SU-DHL-6 (cell line): Measurements from ENCODE around the gene PRKACA.

Experiments used
- H2AFZ ChIP-seq: fragments of 200-600 bp; sonication (generic); 2 replicates; pipeline ENCODE4 v1.6.1; 2014; ENCODE audit warnings: low read depth, mild to moderate bottlenecking, moderate library complexity, mixed read lengths, antibody characterized with exemption, low read length; ENCODE audit not compliant: severe bottlenecking
- H3F3A ChIP-seq: fragments of 200-600 bp; shearing (Covaris generic); 2 replicates; pipeline ENCODE4 v1.6.0; 2016; ENCODE audit warnings: antibody characterized with exemption, mild to moderate bottlenecking; ENCODE audit not compliant: insufficient read depth
- H3K27ac ChIP-seq: fragments of 200-600 bp; sonication (generic); 2 replicates; pipeline ENCODE4 v1.5.1; 2016; ENCODE audit warnings: low read depth, mild to moderate bottlenecking, low read length, moderate library complexity, mixed read lengths
- H3K27me3 ChIP-seq: fragments of 200-600 bp; sonication (generic), shearing (Covaris generic); 2 replicates; pipeline ENCODE4 v1.6.0; 2014; ENCODE audit warnings: mild to moderate bottlenecking, low read length
- H3K36me3 ChIP-seq: fragments of 200-600 bp; sonication (generic); 2 replicates; pipeline ENCODE4 v1.6.1; 2014; ENCODE audit warnings: mild to moderate bottlenecking, low read length, mixed read lengths
- H3K4me2 ChIP-seq: fragments of 300-600, 200-600 bp; shearing (Covaris generic), sonication (generic); 2 replicates; pipeline ENCODE4 v1.6.0; 2014; ENCODE audit warnings: low read length, low read depth, mild to moderate bottlenecking; ENCODE audit not compliant: poor library complexity, severe bottlenecking
- H3K4me3 ChIP-seq: fragments of 200-600 bp; sonication (generic); 2 replicates; pipeline ENCODE4 v1.5.1; 2014; ENCODE audit warnings: antibody characterized with exemption, low read length, mild to moderate bottlenecking, mixed read lengths; ENCODE audit not compliant: insufficient read depth, poor library complexity, severe bottlenecking
- H3K79me2 ChIP-seq: fragments of 200-600 bp; sonication (generic); 2 replicates; pipeline ENCODE4 v1.6.1; 2014; ENCODE audit warnings: mild to moderate bottlenecking, low read length, moderate library complexity; ENCODE audit not compliant: insufficient read depth
- H3K9ac ChIP-seq: fragments of 200-600 bp; sonication (generic); 2 replicates; pipeline ENCODE4 v1.7.0; 2014; ENCODE audit warnings: mild to moderate bottlenecking, low read length
- H3K9me2 ChIP-seq: fragments of 200-600 bp; sonication (generic); replicated peaks from 2 replicates; pipeline ENCODE4 v1.6.1; 2014; ENCODE audit warnings: low read length; ENCODE audit not compliant: insufficient read depth
- H3K9me3 ChIP-seq: fragments of 200-600 bp; sonication (generic); 2 replicates; pipeline ENCODE4 v1.6.1; 2014; ENCODE audit warnings: low read length, mixed read lengths; ENCODE audit not compliant: insufficient read depth
- H4K20me1 ChIP-seq: fragments of 200-600 bp; sonication (generic); 2 replicates; pipeline ENCODE4 v1.6.1; 2014; ENCODE audit warnings: low read depth, mild to moderate bottlenecking, antibody characterized with exemption, low read length, moderate library complexity, mixed read lengths
- EZH2phosphoT487 ChIP-seq: fragments of 200-600 bp; sonication (generic), shearing (Covaris generic); conservative IDR thresholded peaks from 2 replicates; pipeline ENCODE4 v1.6.1; 2018; ENCODE audit warnings: mild to moderate bottlenecking, antibody characterized with exemption, low read length, moderate library complexity, mixed read lengths
- TF ChIP-seq, protein P1 (sequence below): fragments of 200-600 bp; sonication (generic); IDR thresholded peaks from one replicate; pipeline ENCODE4 v1.5.1; 2017; ENCODE audit warnings: antibody characterized with exemption, mild to moderate bottlenecking, low read length, moderate library complexity; ENCODE audit not compliant: insufficient read depth, poor library complexity, severe bottlenecking

The PRKACA gene

DNA sequence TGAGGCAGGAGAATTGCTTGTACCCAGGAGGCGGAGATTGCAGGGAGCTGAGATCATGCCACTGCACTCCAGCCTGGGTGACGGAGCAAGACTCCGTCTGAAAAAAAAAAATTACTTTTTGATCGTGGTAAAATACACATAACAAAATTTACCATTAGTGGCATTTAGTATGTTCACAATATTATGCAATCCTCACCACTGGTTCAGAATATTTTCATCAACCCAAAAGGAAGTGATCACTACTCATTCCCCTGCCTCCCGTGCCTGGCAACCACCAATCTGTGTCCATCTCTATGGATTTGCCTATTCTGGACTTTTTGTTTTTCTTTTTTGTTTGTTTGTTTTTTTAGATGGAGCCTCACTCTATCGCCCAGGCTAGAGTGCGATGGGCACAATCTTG lies 54.5 kb downstream of the PRKACA start:
- no peak overlapping the region for H3K9ac ChIP-seq
- H4K20me1 ChIP-seq = no peaks in the 10 kb centered on the region
- 0 out of 2 replicates have a peak, but pooled peaks cover 4% of the 10 kb centered on the region for H3K27me3 ChIP-seq
- no peaks in the 10 kb centered on the region for H3K9me2 ChIP-seq
- no peaks in the 10 kb centered on the region for H3F3A ChIP-seq
- no peak overlapping the region for H3K4me3 ChIP-seq
- H3K36me3 ChIP-seq = no peaks in the 10 kb centered on the region
- TF ChIP-seq EZH2phosphoT487 = no peak
- TF ChIP-seq, protein P1, sequence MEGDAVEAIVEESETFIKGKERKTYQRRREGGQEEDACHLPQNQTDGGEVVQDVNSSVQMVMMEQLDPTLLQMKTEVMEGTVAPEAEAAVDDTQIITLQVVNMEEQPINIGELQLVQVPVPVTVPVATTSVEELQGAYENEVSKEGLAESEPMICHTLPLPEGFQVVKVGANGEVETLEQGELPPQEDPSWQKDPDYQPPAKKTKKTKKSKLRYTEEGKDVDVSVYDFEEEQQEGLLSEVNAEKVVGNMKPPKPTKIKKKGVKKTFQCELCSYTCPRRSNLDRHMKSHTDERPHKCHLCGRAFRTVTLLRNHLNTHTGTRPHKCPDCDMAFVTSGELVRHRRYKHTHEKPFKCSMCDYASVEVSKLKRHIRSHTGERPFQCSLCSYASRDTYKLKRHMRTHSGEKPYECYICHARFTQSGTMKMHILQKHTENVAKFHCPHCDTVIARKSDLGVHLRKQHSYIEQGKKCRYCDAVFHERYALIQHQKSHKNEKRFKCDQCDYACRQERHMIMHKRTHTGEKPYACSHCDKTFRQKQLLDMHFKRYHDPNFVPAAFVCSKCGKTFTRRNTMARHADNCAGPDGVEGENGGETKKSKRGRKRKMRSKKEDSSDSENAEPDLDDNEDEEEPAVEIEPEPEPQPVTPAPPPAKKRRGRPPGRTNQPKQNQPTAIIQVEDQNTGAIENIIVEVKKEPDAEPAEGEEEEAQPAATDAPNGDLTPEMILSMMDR = no peak
- no peak overlapping the region for H3K27ac ChIP-seq
- H2AFZ ChIP-seq = no peak overlapping the region
- H3K9me3 ChIP-seq = no peaks in the 10 kb centered on the region
- H3K79me2 ChIP-seq = no peaks in the 10 kb centered on the region
- H3K4me2 ChIP-seq = no peak overlapping the region

DNA sequence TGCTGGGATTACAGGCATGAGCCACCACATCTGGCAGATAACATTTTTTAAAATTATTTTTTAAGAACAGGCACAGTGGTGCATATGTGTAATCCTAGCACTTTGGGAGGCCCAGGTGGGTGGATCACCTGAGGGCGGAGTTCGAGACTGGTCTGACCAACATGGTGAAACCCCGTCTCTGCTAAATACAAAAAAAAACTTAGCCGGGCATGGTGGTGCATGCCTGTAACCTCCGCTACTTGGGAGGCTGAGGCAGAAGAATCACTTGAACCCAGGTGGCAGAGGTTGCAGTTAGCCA lies 55.1 kb downstream of the PRKACA start:
- no peak overlapping the region for H3K27ac ChIP-seq
- no peaks in the 10 kb centered on the region for H3K9me3 ChIP-seq
- H3K9ac ChIP-seq = no peak overlapping the region
- H3K4me2 ChIP-seq = no peak overlapping the region
- no peaks in the 10 kb centered on the region for H3K36me3 ChIP-seq
- TF ChIP-seq, protein P1 = no peak
- no peak for TF ChIP-seq EZH2phosphoT487
- H3K9me2 ChIP-seq = no peaks in the 10 kb centered on the region
- H2AFZ ChIP-seq = no peak overlapping the region
- H3K79me2 ChIP-seq = no peaks in the 10 kb centered on the region
- H3F3A ChIP-seq = no peaks in the 10 kb centered on the region
- H4K20me1 ChIP-seq = no peaks in the 10 kb centered on the region
- H3K27me3 ChIP-seq = 0 out of 2 replicates have a peak, but pooled peaks cover 4% of the 10 kb centered on the region
- H3K4me3 ChIP-seq = no peak overlapping the region

- no peaks in the 10 kb centered on the region for H4K20me1 ChIP-seq
- H2AFZ ChIP-seq = no peak within 1 kb of the TSS
- 0 out of 2 replicates have a peak, but pooled peaks cover 4% of the 10 kb centered on the region for H3K27me3 ChIP-seq
- no peak within 1 kb of the TSS for H3K4me2 ChIP-seq
- TF ChIP-seq EZH2phosphoT487 = no peak
- TF ChIP-seq, protein P1 = no peak
- no peaks in the 10 kb centered on the region for H3F3A ChIP-seq
- no peaks in the 10 kb centered on the region for H3K79me2 ChIP-seq
- no peaks in the 10 kb centered on the region for H3K9me3 ChIP-seq
- no peak within 1 kb of the TSS for H3K27ac ChIP-seq
- H3K4me3 ChIP-seq = no peak within 1 kb of the TSS
- H3K9ac ChIP-seq = no peak within 1 kb of the TSS
- no peaks in the 10 kb centered on the region for H3K36me3 ChIP-seq
- H3K9me2 ChIP-seq = no peaks in the 10 kb centered on the region
These were observed 55.6 kb downstream of the PRKACA start, which contains the start of gene PALM3 for GRCh38 chr19:14061751-14062557. Gene PALM3, minus strand, starts transcription at chr19:14062076. Its CDS starts 96 bp downstream, at chr19:14061980.
